ENCODE results near the gene LRRC31. TPM values are rescaled to one million over a fixed set of nuclear protein-coding genes. Genes with fewer than 3 reads are reported as not detected.

The LRRC31 gene
- not detected for total RNA-seq (ENCODE audit: unreplicated experiment)
- long read RNA-seq, result 0 reads

- no peak within 1 kb of the TSS for H3K4me3 Mint-ChIP-seq (ENCODE audit: unreplicated experiment)
- TF ChIP-seq CTCF (IDR thresholded peaks at IDR 0.05; ENCODE audit: partially characterized antibody, unreplicated experiment), result no peak
- H3K27me3 Mint-ChIP-seq (ENCODE audit: unreplicated experiment), result no peaks in the 10 kb centered on the region
- H3K27ac Mint-ChIP-seq (ENCODE audit: unreplicated experiment), result no peak within 1 kb of the TSS
- no peaks in the 10 kb centered on the region for H3K9me3 Mint-ChIP-seq (ENCODE audit: unreplicated experiment)
- peaks cover 10% of the 10 kb centered on the region for H3K4me1 Mint-ChIP-seq (ENCODE audit: low read depth, unreplicated experiment)
- DNase-seq, result no peak
- no peaks in the 10 kb centered on the region for H3K36me3 Mint-ChIP-seq (ENCODE audit: unreplicated experiment)
Measured at GRCh38 chr3:169869484-169870220, at the start of gene LRRC31. LRRC31 (minus strand) TSS chr3:169869935; CDS start chr3:169869807, 128 bp downstream.

- H3K27me3 Mint-ChIP-seq (ENCODE audit: unreplicated experiment), result no peaks in the 10 kb centered on the region
- no peak overlapping the region for H3K4me3 Mint-ChIP-seq (ENCODE audit: unreplicated experiment)
- DNase-seq, result no peak
- H3K27ac Mint-ChIP-seq (ENCODE audit: unreplicated experiment), result no peak overlapping the region
- TF ChIP-seq CTCF (IDR thresholded peaks at IDR 0.05; ENCODE audit: partially characterized antibody, unreplicated experiment), result no peak
- H3K36me3 Mint-ChIP-seq (ENCODE audit: unreplicated experiment), result no peaks in the 10 kb centered on the region
- no peaks in the 10 kb centered on the region for H3K9me3 Mint-ChIP-seq (ENCODE audit: unreplicated experiment)
- H3K4me1 Mint-ChIP-seq (ENCODE audit: low read depth, unreplicated experiment), result no peaks in the 10 kb centered on the region
Measured at GRCh38 chr3:169914321-169914720, 44.6 kb upstream of the LRRC31 start.

GRCh38 chr3:169913323-169913722 is 43.6 kb upstream of the LRRC31 start:
- Mint-ChIP-seq H3K36me3 (ENCODE audit: unreplicated experiment) (no peaks in the 10 kb centered on the region), H3K27ac (ENCODE audit: unreplicated experiment) (no peak overlapping the region), H3K4me1 (ENCODE audit: low read depth, unreplicated experiment) (no peaks in the 10 kb centered on the region), H3K27me3 (ENCODE audit: unreplicated experiment) (no peaks in the 10 kb centered on the region), H3K4me3 (ENCODE audit: unreplicated experiment) (no peak overlapping the region), H3K9me3 (ENCODE audit: unreplicated experiment) (no peaks in the 10 kb centered on the region)
- TF ChIP-seq CTCF (IDR thresholded peaks at IDR 0.05; ENCODE audit: partially characterized antibody, unreplicated experiment), result no peak
- DNase-seq, result no peak

- TF ChIP-seq CTCF (IDR thresholded peaks at IDR 0.05; ENCODE audit: partially characterized antibody, unreplicated experiment), result no peak
- no peak for DNase-seq
- no peak within 1 kb of the TSS for H3K4me3 Mint-ChIP-seq (ENCODE audit: unreplicated experiment)
- no peaks in the 10 kb centered on the region for H3K4me1 Mint-ChIP-seq (ENCODE audit: low read depth, unreplicated experiment)
- no peak within 1 kb of the TSS for H3K27ac Mint-ChIP-seq (ENCODE audit: unreplicated experiment)
- H3K36me3 Mint-ChIP-seq (ENCODE audit: unreplicated experiment), result no peaks in the 10 kb centered on the region
- H3K9me3 Mint-ChIP-seq (ENCODE audit: unreplicated experiment), result no peaks in the 10 kb centered on the region
- no peaks in the 10 kb centered on the region for H3K27me3 Mint-ChIP-seq (ENCODE audit: unreplicated experiment)
Measured at GRCh38 chr3:169911272-169911671, 41.5 kb upstream of the LRRC31 start, which contains the start of gene SAMD7. SAMD7 (plus strand) TSS chr3:169911572; CDS start chr3:169919499, 7,927 bp downstream.

- H3K27me3 Mint-ChIP-seq (ENCODE audit: unreplicated experiment), result no peaks in the 10 kb centered on the region
- no peaks in the 10 kb centered on the region for H3K9me3 Mint-ChIP-seq (ENCODE audit: unreplicated experiment)
- H3K36me3 Mint-ChIP-seq (ENCODE audit: unreplicated experiment), result peaks cover 6% of the 10 kb centered on the region
- H3K27ac Mint-ChIP-seq (ENCODE audit: unreplicated experiment), result no peak overlapping the region
- no peak for TF ChIP-seq CTCF (IDR thresholded peaks at IDR 0.05; ENCODE audit: partially characterized antibody, unreplicated experiment)
- no peaks in the 10 kb centered on the region for H3K4me1 Mint-ChIP-seq (ENCODE audit: low read depth, unreplicated experiment)
- H3K4me3 Mint-ChIP-seq (ENCODE audit: unreplicated experiment), result no peak overlapping the region
- DNase-seq, result no peak
Measured at GRCh38 chr3:169907944-169908343, 38.2 kb upstream of the LRRC31 start.
